Keratinocyte (primary cell): ENCODE measurements around the gene MGLL. TPM values are rescaled to one million over a fixed set of nuclear protein-coding genes. Genes with fewer than 3 reads are reported as not detected.
"Not testable (repeated sequence)": the region's sequence is repeated elsewhere in the genome, so short reads cannot be mapped to it uniquely, and the experiment has no call there.

ENCODE experiments used
- DNase-seq: peaks from one replicate; pipeline ENCODE4 v3.0.0-alpha.2; 2011; ENCODE audit warnings: low read depth, missing footprints, low spot score
- FAIRE-seq: peaks from 2 replicates; lab custom pipeline; 2011; peaks lifted over from hg19 to GRCh38; lab: Jason Lieb, UNC
- H2AFZ ChIP-seq: 2 replicates; pipeline ENCODE4 v1.6.0; 2012; ENCODE audit warnings: low read length, control low read depth, inconsistent platforms; ENCODE audit not compliant: control insufficient read depth
- H3K27ac ChIP-seq: 2 replicates; pipeline ENCODE4 v1.5.1; 2011; ENCODE audit warnings: low read length; ENCODE audit not compliant: control insufficient read depth, insufficient read depth
- H3K27me3 ChIP-seq: 3 replicates; pipeline ENCODE4 v1.6.0; 2011; ENCODE audit warnings: low read length; ENCODE audit not compliant: control insufficient read depth, insufficient read depth; ENCODE audit errors: extremely low read depth
- H3K36me3 ChIP-seq, 2 experiments: 2 replicates in 1 of 2; 3 replicates in 1 of 2; pipeline ENCODE4 v1.5.1; 2011; ENCODE audit warnings: low read length in 2 of 2, mild to moderate bottlenecking in 1 of 2; ENCODE audit not compliant: control insufficient read depth in 2 of 2, insufficient read depth in 2 of 2; ENCODE audit errors: extremely low read depth in 1 of 2
- H3K4me1 ChIP-seq: 3 replicates; pipeline ENCODE4 v1.5.1; 2011; ENCODE audit warnings: low read length; ENCODE audit not compliant: control insufficient read depth, insufficient read depth; ENCODE audit errors: extremely low read depth
- H3K4me2 ChIP-seq: 3 replicates; pipeline ENCODE4 v1.6.0; 2011; ENCODE audit warnings: low read depth, low read length; ENCODE audit not compliant: control insufficient read depth, insufficient read depth; ENCODE audit errors: extremely low read depth
- H3K4me3 ChIP-seq, 3 experiments: fragments of 200-600 bp in 1 of 3; sonication (generic) in 1 of 3; 2 replicates in 2 of 3; 3 replicates in 1 of 3; pipeline ENCODE4 v1.5.1; 2011 to 2016; ENCODE audit warnings: low read length in 3 of 3, mild to moderate bottlenecking in 3 of 3, control low read depth in 2 of 3, inconsistent platforms in 1 of 3, low read depth in 1 of 3, mixed read lengths in 1 of 3, mixed run types in 1 of 3, moderate library complexity in 1 of 3; ENCODE audit not compliant: control insufficient read depth in 2 of 3, insufficient read depth in 2 of 3; ENCODE audit errors: extremely low read depth in 1 of 3
- H3K79me2 ChIP-seq: 2 replicates; pipeline ENCODE4 v1.6.0; 2012; ENCODE audit warnings: low read length; ENCODE audit not compliant: control insufficient read depth, insufficient read depth
- H3K9ac ChIP-seq: 3 replicates; pipeline ENCODE4 v1.6.0; 2011; ENCODE audit warnings: low read length; ENCODE audit not compliant: control insufficient read depth, insufficient read depth; ENCODE audit errors: extremely low read depth
- H3K9me1 ChIP-seq: 3 replicates; pipeline ENCODE4 v1.6.0; 2011; ENCODE audit warnings: low read length; ENCODE audit not compliant: control insufficient read depth, insufficient read depth; ENCODE audit errors: extremely low read depth
- H3K9me3 ChIP-seq: 2 replicates; pipeline ENCODE4 v1.5.1; 2012; ENCODE audit warnings: low read depth, low read length; ENCODE audit not compliant: control insufficient read depth
- H4K20me1 ChIP-seq: 3 replicates; pipeline ENCODE4 v1.6.0; 2011; ENCODE audit warnings: low read length; ENCODE audit not compliant: control insufficient read depth, insufficient read depth; ENCODE audit errors: extremely low read depth
- EZH2 ChIP-seq: IDR thresholded peaks from one replicate; pipeline ENCODE4 v1.6.1; 2012; ENCODE audit warnings: inconsistent platforms, mild to moderate bottlenecking, low read length, moderate library complexity
- dilution Hi-C: fragments of 300-500 bp; cut with MboI; formaldehyde crosslinking; loops from one replicate; pipeline ENCODE4 v1.7.0; 2020; ENCODE audit warnings: low sequenced_read_pairs; ENCODE audit not compliant: extremely low pct_ligation_motif_present
- polyA plus RNA-seq, 5 experiments: library from polyadenylated mRNA; depleted of rRNA in 3 of 5; stranded (reverse) in 3 of 5; stranded (forward) in 1 of 5; unstranded in 1 of 5; fragments of >200 nt; gene quantifications; 1 replicate in 1 of 5; 2 replicates in 3 of 5; 3 replicates in 1 of 5; pipeline versions ENCODE4 v1.2.1 to v1.2.3, GENCODE V29; 2011 to 2012; ENCODE audit warnings: missing spikeins in 2 of 5, low read depth in 1 of 5, low replicate concordance in 1 of 5
- TF ChIP-seq, protein P1 (sequence below), 3 experiments: IDR thresholded peaks in 1 of 3; conservative IDR thresholded peaks in 1 of 3; optimal IDR thresholded peaks in 1 of 3; 2 replicates in 2 of 3; 3 replicates in 1 of 3; pipeline versions ENCODE3 to v1.5.1; 2011; ENCODE audit warnings: low read length in 3 of 3, mild to moderate bottlenecking in 3 of 3, moderate library complexity in 2 of 3, control low read depth in 1 of 3, inconsistent platforms in 1 of 3; ENCODE audit not compliant: insufficient read depth in 2 of 3; ENCODE audit errors: extremely low read depth in 1 of 3

The MGLL gene
- polyA plus RNA-seq, 1 donor (not counting 4 experiments of a cell fraction or from before 2014, with no cell fraction given), result 17.8 TPM

DNA sequence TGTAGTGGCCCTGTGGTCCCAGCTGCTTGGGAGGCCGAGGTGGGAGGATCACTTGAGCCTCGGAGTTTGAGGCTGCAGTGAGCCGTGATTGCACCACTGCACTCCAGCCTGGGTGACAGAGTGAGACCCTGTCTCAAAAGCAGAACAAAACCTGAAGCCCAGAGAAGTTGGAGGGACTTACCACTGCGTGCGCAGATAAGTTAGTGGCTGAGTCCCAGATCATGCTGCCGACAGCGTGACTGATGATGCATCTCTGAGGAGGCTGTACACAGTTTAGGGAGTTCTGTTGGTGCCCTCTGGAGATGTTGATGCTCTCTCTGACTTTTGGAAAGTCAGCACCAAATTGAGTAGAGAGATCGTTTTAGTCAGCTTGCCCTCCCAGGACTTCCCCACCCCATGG is 165.4 kb downstream of the MGLL start:
- Histone ChIP-seq H3K9me1 (no peaks in the 10 kb centered on the region), H3K4me3 (no peak overlapping the region), H3K9ac (no peak overlapping the region), H3K36me3 (no peaks in the 10 kb centered on the region), H4K20me1 (no peaks in the 10 kb centered on the region), H2AFZ (no peak overlapping the region), H3K9me3 (no peaks in the 10 kb centered on the region), H3K4me1 (no peaks in the 10 kb centered on the region), H3K79me2 (no peaks in the 10 kb centered on the region), H3K27ac (no peak overlapping the region), H3K4me2 (no peak overlapping the region), H3K27me3 (no peaks in the 10 kb centered on the region)
- DNase-seq (no peak), FAIRE-seq (no peak)
- no peak for TF ChIP-seq EZH2
- TF ChIP-seq, protein P1, sequence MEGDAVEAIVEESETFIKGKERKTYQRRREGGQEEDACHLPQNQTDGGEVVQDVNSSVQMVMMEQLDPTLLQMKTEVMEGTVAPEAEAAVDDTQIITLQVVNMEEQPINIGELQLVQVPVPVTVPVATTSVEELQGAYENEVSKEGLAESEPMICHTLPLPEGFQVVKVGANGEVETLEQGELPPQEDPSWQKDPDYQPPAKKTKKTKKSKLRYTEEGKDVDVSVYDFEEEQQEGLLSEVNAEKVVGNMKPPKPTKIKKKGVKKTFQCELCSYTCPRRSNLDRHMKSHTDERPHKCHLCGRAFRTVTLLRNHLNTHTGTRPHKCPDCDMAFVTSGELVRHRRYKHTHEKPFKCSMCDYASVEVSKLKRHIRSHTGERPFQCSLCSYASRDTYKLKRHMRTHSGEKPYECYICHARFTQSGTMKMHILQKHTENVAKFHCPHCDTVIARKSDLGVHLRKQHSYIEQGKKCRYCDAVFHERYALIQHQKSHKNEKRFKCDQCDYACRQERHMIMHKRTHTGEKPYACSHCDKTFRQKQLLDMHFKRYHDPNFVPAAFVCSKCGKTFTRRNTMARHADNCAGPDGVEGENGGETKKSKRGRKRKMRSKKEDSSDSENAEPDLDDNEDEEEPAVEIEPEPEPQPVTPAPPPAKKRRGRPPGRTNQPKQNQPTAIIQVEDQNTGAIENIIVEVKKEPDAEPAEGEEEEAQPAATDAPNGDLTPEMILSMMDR (optimal IDR thresholded peaks at IDR 0.05 in 1 of 3, IDR thresholded peaks at IDR 0.05 in 1 of 3, conservative IDR thresholded peaks at IDR 0.05 in 1 of 3; ENCODE audit: extremely low read depth in 1 of 3, insufficient read depth in 2 of 3, low read length in 3 of 3), result no peak
- dilution Hi-C loops, result no loop called here

DNA sequence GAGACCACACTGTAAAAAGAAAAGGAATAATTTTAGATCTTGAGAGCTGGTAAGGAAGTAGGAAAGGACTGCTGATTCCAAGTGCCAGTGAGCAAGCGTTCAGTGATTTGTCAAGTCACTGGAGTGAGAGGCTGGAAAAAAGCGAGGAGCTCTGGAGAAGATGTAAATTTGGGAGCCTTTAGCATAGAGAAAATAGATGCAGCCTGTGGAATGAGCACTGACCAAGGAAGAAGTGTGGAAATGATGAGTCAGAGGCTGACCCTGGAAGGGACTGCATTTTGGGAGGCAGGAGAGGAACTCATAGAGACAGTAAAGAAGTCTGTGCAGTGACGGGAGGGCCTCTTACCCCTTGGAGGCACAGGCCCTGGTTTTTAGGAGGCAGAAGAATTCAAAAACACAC is 166.7 kb downstream of the MGLL start:
- Histone ChIP-seq H3K9me3 (no peaks in the 10 kb centered on the region), H3K4me1 (no peaks in the 10 kb centered on the region), H3K27me3 (no peaks in the 10 kb centered on the region), H3K36me3 (no peaks in the 10 kb centered on the region), H3K4me3 (no peak overlapping the region), H4K20me1 (no peaks in the 10 kb centered on the region), H3K9me1 (no peaks in the 10 kb centered on the region), H3K27ac (no peak overlapping the region), H3K79me2 (no peaks in the 10 kb centered on the region), H3K9ac (no peak overlapping the region), H2AFZ (no peak overlapping the region), H3K4me2 (no peak overlapping the region)
- dilution Hi-C loops, result no loop called here
- DNase-seq (no peak), FAIRE-seq (no peak)
- TF ChIP-seq, protein P1 (optimal IDR thresholded peaks at IDR 0.05 in 1 of 3, IDR thresholded peaks at IDR 0.05 in 1 of 3, conservative IDR thresholded peaks at IDR 0.05 in 1 of 3; ENCODE audit: extremely low read depth in 1 of 3, insufficient read depth in 2 of 3, low read length in 3 of 3), result no peak
- no peak for TF ChIP-seq EZH2

DNA sequence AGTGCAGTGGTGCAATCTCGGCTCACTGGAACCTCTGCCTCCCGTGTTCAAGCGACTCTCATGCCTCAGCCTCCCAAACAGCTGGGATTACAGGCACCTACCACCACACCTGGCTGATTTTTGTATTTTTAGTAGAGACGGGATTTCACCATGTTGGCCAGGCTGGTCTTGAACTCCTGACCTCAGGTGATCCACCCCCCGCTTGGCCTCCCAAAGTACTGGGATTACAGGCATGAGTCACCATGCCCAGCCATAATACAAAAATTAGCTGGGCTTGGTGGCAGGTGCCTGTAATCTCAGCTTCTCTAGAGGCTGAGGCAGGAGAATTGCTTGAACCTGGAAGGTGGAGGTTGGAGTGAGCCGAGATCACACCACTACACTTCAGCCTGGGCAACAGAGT is 167.3 kb downstream of the MGLL start:
- H3K4me1 ChIP-seq, dilution Hi-C loops, H2AFZ ChIP-seq, H3K36me3 ChIP-seq, FAIRE-seq, H4K20me1 ChIP-seq, H3K9me1 ChIP-seq, H3K27me3 ChIP-seq, H3K79me2 ChIP-seq, H3K27ac ChIP-seq, H3K4me3 ChIP-seq, DNase-seq, H3K9me3 ChIP-seq, H3K9ac ChIP-seq, H3K4me2 ChIP-seq: not testable (repeated sequence)
